Activated CD4-positive, alpha-beta T cell treated with anti-CD3 and anti-CD28 coated beads for 36 hours (primary cell): ENCODE measurements around the gene TSPAN5. TPM values are rescaled to one million over a fixed set of nuclear protein-coding genes. Genes with fewer than 3 reads are reported as not detected.
"Not testable (repeated sequence)": the region's sequence is repeated elsewhere in the genome, so short reads cannot be mapped to it uniquely, and the experiment has no call there.

Experiments used
- ATAC-seq: fragments of 200-7000 bp; cut with Tn5 transposase; one replicate; pipeline ENCODE4 v1.10.0; 2021; ENCODE audit warnings: mild to moderate bottlenecking, moderate library complexity
- CTCF ChIA-PET: fragments of 350-600 bp; sonication (Branson Sonifier 250); formaldehyde crosslinking; loops from one replicate; lab custom pipeline; 2021; ENCODE audit warnings: antibody characterized with exemption; lab: Charles Lee
- POLR2A ChIA-PET: fragments of 350-600 bp; sonication (Branson Sonifier 250); formaldehyde crosslinking; loops from one replicate; lab custom pipeline; 2021; ENCODE audit warnings: antibody characterized with exemption, inconsistent platforms; lab: Charles Lee
- DNase-seq: peaks from one replicate; pipeline ENCODE4 v3.0.0-alpha.2; 2020
- H3K27ac Mint-ChIP-seq: one replicate; pipeline ENCODE4 v1.8.0; 2021; ENCODE audit warnings: mixed read lengths
- H3K27me3 Mint-ChIP-seq: one replicate; pipeline ENCODE4 v1.8.0; 2021; ENCODE audit warnings: mixed read lengths
- H3K36me3 Mint-ChIP-seq: one replicate; pipeline ENCODE4 v1.8.0; 2021; ENCODE audit warnings: low read depth, mixed read lengths
- H3K4me1 Mint-ChIP-seq: one replicate; pipeline ENCODE4 v1.8.0; 2021; ENCODE audit warnings: mixed read lengths
- H3K4me3 Mint-ChIP-seq: one replicate; pipeline ENCODE4 v1.8.0; 2021; ENCODE audit warnings: mild to moderate bottlenecking, moderate library complexity, mixed read lengths
- H3K9me3 Mint-ChIP-seq: one replicate; pipeline ENCODE4 v1.8.0; 2021; ENCODE audit warnings: low read depth, mixed read lengths
- intact Hi-C, 2 experiments: fragments of 100-400 bp; cut with DNase I in 1 of 2; cut with micrococcal nuclease in 1 of 2; formaldehyde crosslinking; loops; one replicate each; pipeline versions ENCODE4 v1.14.2 to v1.15.1; 2022 to 2024; cut with DNase I, micrococcal nuclease
- total RNA-seq, 2 experiments: library from RNA; stranded (reverse); gene quantifications; one replicate each; pipeline ENCODE4 v1.2.3, GENCODE V29; 2021

TSPAN5 gene
- total RNA-seq, 2 experiments from 2014 or later = 18.4 to 23.6 TPM

DNA sequence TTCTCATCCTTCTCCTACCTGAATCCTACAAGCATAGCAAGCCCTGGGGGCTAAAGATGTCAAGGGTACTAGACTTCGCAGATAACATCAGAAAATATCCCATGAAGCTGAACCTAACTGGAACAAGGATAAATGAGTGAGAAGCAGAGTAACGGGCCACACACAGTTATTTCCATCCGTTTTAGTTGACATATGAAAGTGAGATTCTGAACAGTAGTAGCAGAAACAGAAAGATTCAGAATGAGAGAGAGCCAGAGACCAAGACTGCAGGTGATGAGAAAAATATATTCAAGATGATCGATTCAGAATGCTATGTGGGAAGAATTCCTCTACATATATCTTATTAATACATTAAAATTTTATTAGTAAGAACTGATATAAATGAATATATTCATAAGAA, 165.1 kb downstream of the TSPAN5 start:
- Mint-ChIP-seq H3K9me3 (no peaks in the 10 kb centered on the region), H3K27me3 (no peaks in the 10 kb centered on the region), H3K4me1 (peaks cover 22% of the 10 kb centered on the region), H3K27ac (peak overlapping the region; percentile 34), H3K4me3 (no peak overlapping the region), H3K36me3 (peaks cover 4% of the 10 kb centered on the region)
- intact Hi-C loops = no loop called here
- ChIA-PET POLR2A (no interaction called here), CTCF (interaction anchor here (0.6 kb wide), 1 partner anchor 49 kb away, joined by 3 read pairs; no protein-coding TSS in a partner anchor)
- no peak for DNase-seq
- peak; percentile 84 for ATAC-seq

DNA sequence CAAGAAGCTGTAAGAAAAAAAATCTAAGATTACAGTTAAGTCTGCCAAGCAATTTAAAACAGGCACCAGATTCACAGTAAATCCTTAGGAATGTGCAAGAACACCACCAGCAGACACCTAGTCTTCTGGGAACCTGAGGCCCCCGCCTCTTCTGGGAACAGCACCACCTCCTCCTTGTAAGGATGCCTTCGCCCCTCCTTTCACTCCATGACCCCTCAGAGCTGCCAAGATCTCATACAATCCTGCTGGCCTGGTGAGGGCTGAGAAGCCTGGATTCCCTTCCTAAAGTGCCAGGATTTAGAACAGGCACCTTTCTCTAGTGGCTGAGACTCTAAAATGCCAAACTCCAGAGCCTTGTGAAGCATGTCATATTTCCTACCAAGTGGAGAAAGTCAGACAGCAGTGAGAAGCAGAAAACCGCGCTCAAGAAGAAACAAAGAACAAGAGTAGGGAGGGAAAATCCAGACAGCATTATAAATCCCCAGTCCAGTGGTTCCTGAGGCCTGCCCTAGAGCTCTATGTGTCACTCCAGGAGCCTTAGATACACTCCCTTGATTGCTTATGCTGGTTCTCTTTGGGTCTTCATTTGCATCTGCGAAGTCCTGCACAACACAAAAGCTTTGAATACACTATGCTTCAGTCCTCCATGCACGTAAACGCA, 166.4 kb downstream of the TSPAN5 start:
- H3K9me3 Mint-ChIP-seq = no peaks in the 10 kb centered on the region
- no peaks in the 10 kb centered on the region for H3K27me3 Mint-ChIP-seq
- ChIA-PET POLR2A (no interaction called here), CTCF (interaction anchor here (0.7 kb wide), 1 partner anchor 161 kb away, joined by 3 read pairs; no protein-coding TSS in a partner anchor)
- H3K4me3 Mint-ChIP-seq = no peak overlapping the region
- peaks cover 21% of the 10 kb centered on the region for H3K4me1 Mint-ChIP-seq
- DNase-seq = no peak
- no peaks in the 10 kb centered on the region for H3K36me3 Mint-ChIP-seq
- peak; percentile 43 for ATAC-seq
- H3K27ac Mint-ChIP-seq = peak overlapping the region; percentile 11
- intact Hi-C loops = no loop called here

DNA sequence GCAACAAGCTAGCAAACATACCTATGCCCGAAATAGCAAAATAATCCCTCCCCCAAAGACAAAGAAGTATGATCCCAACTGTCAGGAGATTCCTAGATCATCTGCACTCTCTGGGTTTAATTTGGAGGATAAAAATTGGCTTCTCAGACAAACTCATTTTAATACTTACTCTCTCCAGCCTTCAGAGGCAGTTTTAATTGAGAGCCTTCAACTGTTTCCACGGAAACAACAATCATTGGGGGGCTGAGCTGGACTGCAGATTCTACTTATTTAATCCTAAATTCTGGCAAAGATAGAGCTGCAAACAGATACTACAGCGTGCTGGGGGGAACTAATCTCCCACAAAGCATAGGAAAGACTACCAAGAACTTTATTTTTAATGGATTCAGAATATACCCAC, 168.2 kb downstream of the TSPAN5 start:
- H3K27me3 Mint-ChIP-seq = no peaks in the 10 kb centered on the region
- no peaks in the 10 kb centered on the region for H3K9me3 Mint-ChIP-seq
- no peak overlapping the region for H3K27ac Mint-ChIP-seq
- POLR2A ChIA-PET = interaction anchor here (0.5 kb wide), 1 partner anchor 375 kb away, joined by 4 read pairs; no protein-coding TSS in a partner anchor
- ATAC-seq = no peak
- no peak overlapping the region for H3K4me3 Mint-ChIP-seq
- CTCF ChIA-PET = no interaction called here
- intact Hi-C loops = no loop called here
- H3K4me1 Mint-ChIP-seq = peaks cover 38% of the 10 kb centered on the region
- DNase-seq = no peak
- peaks cover 6% of the 10 kb centered on the region for H3K36me3 Mint-ChIP-seq

DNA sequence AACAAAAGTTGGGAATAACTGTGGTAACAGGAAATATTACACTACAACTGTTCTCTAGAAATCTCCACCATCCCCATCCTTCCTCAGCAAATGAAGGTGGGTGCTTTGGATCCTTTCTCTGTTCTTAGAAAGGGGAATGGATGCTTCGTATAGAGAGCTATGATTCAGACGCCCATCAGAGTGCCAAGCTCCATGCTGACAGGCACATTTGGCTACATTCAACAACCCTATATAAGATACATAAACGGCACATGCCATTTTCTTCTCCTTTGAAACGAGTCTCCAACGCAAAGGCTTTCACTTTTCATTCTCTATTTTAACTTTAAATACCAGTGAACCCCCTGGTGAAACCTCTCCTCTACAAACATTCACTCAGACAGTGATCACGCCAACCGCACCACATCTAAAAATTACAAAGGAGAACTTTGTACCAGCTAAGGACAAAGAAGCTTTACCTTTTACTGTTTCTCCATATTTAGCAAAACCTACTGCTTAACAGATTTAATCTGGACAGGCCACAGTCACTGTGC, 172.5 kb downstream of the TSPAN5 start:
- H3K4me1 Mint-ChIP-seq = peaks cover 61% of the 10 kb centered on the region
- H3K4me3 Mint-ChIP-seq = peak overlapping the region; percentile 40
- CTCF ChIA-PET = interaction anchor here (0.6 to 1.3 kb wide), 2 partner anchors 18 to 421 kb away, joined by 3 to 4 read pairs; no protein-coding TSS in a partner anchor
- peak; percentile 50 for ATAC-seq
- POLR2A ChIA-PET = interaction anchor here (1.0 kb wide), 1 partner anchor 36 kb away, joined by 6 read pairs; no protein-coding TSS in a partner anchor
- no peaks in the 10 kb centered on the region for H3K9me3 Mint-ChIP-seq
- peak; percentile 40 for DNase-seq
- intact Hi-C loops = no loop called here
- peak overlapping the region; percentile 86 for H3K27ac Mint-ChIP-seq
- peaks cover 21% of the 10 kb centered on the region for H3K36me3 Mint-ChIP-seq
- H3K27me3 Mint-ChIP-seq = no peaks in the 10 kb centered on the region

DNA sequence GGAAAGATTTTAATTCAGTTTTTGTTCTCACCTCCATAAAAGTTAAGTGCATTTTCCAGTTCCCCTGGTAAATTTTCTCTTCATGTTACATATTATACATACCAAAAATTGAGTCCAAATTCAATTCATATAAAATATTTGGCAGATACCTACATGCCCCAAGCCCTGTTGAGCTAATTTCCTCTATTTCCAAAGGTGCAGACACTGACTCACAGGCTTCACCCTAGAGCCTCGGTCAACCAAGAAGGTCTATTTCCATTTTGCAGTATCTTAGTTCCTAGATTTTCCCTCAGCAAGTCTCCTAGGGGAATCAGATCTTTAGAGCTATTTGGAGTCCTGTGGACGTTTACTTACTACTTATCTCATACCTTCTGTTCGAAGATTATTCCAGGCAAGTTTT, 174.4 kb downstream of the TSPAN5 start:
- Mint-ChIP-seq H3K4me3 (no peak overlapping the region), H3K9me3 (no peaks in the 10 kb centered on the region), H3K4me1 (peaks cover 78% of the 10 kb centered on the region), H3K27ac (peak overlapping the region; percentile 98), H3K27me3 (no peaks in the 10 kb centered on the region), H3K36me3 (peaks cover 25% of the 10 kb centered on the region)
- intact Hi-C loops = no loop called here
- DNase-seq (no peak), ATAC-seq (no peak)
- ChIA-PET CTCF (interaction anchor here (0.7 to 5.3 kb wide), 4 partner anchors 10 to 442 kb away, joined by 3 to 21 read pairs (median 5); no protein-coding TSS in a partner anchor), POLR2A (no interaction called here)

DNA sequence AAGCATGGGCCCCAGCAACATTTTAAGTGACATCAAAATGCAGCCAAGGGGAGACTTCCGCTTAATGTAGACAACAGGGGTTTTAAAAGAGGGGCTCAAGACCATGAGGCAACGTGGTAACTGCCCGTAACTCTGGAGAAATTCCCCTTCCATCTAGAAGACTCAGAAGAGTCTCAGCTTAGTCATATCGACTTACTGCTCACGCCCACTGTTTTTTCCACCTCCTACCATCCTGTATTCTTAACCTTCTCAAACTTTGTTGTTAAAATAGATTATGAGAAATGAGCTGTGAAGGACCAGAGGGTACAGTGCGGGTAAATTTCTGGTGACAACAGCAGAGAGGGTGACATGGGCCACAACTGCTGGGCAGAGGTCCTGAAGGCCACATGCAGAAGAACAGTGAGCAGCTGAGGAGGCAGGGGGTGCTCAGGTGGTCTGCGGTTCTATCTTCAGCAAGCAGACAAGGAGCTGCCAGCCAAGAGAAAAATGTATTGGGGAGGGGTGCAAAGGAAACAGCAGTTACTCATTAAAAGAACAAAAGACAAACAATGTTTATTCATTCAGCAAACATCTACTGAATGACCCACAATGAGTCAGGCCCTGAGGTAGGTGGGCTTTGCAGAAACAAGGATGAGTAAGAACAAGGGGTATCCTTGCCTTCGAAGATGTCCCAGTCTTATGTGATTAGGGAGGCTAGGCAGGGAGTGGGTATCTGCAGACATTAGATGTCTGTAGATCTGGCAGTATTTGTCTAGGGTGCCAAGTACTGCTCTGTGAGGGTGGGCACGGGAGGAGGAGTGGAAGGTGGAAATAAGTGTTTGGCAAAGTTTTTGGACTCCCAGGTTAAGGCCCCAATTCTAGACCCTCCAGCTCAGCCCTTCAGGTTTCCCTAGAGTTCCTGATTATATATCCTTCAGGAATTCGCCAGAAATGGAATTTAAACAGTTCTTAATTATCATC, 175.3 kb downstream of the TSPAN5 start:
- peak; percentile 84 for ATAC-seq
- CTCF ChIA-PET = interaction anchor here (0.7 to 5.3 kb wide), 10 partner anchors 9 to 443 kb away, joined by 3 to 21 read pairs (median 3); no protein-coding TSS in a partner anchor
- Mint-ChIP-seq H3K27ac (peak overlapping the region; percentile 98), H3K4me3 (peak overlapping the region; percentile 54), H3K4me1 (peaks cover 80% of the 10 kb centered on the region), H3K27me3 (no peaks in the 10 kb centered on the region), H3K9me3 (no peaks in the 10 kb centered on the region), H3K36me3 (peaks cover 31% of the 10 kb centered on the region)
- DNase-seq = peak; percentile 74
- intact Hi-C loops = loop anchor here (1.0 to 2.0 kb wide), 9 partner anchors 28 to 447 kb away; partner anchors contain the start of genes EIF4E (in 1 of the 2) and TSPAN5 (in 1 of the 2)
- POLR2A ChIA-PET = interaction anchor here (0.6 to 1.2 kb wide), 5 partner anchors 8 to 446 kb away, joined by 3 to 4 read pairs (median 4); partner anchors contain the start of gene EIF4E

DNA sequence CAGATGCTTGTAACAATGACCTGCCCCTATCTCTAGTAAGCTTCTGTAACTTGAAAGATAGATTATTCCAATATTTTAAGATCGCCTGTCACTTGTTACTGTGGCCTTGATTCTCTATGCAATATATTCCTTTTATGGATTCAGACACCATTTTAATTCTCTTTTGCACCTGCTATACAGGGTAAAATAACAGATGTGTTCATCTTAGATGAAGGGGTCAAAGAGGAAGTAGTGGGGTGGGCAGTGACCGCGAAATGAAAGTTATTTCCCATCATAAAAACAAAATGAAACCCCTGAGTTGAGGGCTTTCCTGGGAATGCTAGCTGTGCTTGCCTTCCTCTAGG, 175.9 kb downstream of the TSPAN5 start:
- POLR2A ChIA-PET = interaction anchor here (0.9 to 1.2 kb wide), 3 partner anchors 40 to 181 kb away, joined by 3 to 4 read pairs (median 3); no protein-coding TSS in a partner anchor
- CTCF ChIA-PET = interaction anchor here (0.8 to 5.3 kb wide), 6 partner anchors 15 to 205 kb away, joined by 3 to 21 read pairs (median 3); no protein-coding TSS in a partner anchor
- Mint-ChIP-seq H3K4me3 (peak overlapping the region; percentile 54), H3K9me3 (no peaks in the 10 kb centered on the region), H3K4me1 (peaks cover 80% of the 10 kb centered on the region), H3K36me3 (peaks cover 33% of the 10 kb centered on the region), H3K27ac (peak overlapping the region; percentile 98), H3K27me3 (no peaks in the 10 kb centered on the region)
- ATAC-seq (no peak), DNase-seq (no peak)
- intact Hi-C loops = loop anchor here (2.0 kb wide), 4 partner anchors 36 to 446 kb away; partner anchors contain the start of gene EIF4E (in 1 of the 2)

DNA sequence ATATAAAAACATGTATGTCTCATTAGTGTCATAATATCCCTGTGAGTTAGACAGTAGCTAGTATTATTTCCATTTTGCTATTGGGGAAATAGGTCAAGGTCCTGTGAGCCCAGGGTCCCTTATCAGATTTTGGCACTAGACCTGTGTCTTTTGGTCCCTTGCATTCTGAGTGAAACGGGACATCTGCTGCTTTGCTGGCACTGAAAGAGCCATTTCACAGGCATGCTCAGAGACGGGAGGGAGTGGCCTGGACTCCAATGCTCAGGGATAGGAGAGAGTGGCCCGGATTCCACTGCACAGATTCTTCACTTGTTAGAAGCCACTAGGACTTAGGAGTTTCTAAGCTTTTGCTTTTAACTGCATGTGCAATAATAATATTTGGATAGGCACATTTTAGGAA, 177.2 kb downstream of the TSPAN5 start:
- DNase-seq = no peak
- intact Hi-C loops = no loop called here
- peaks cover 72% of the 10 kb centered on the region for H3K4me1 Mint-ChIP-seq
- ChIA-PET POLR2A (no interaction called here), CTCF (interaction anchor here (1.2 to 5.3 kb wide), 3 partner anchors 10 to 16 kb away, joined by 3 to 21 read pairs (median 5); no protein-coding TSS in a partner anchor)
- H3K9me3 Mint-ChIP-seq = no peaks in the 10 kb centered on the region
- H3K27ac Mint-ChIP-seq = no peak overlapping the region
- peaks cover 41% of the 10 kb centered on the region for H3K36me3 Mint-ChIP-seq
- H3K4me3 Mint-ChIP-seq = no peak overlapping the region
- ATAC-seq = no peak
- H3K27me3 Mint-ChIP-seq = no peaks in the 10 kb centered on the region

DNA sequence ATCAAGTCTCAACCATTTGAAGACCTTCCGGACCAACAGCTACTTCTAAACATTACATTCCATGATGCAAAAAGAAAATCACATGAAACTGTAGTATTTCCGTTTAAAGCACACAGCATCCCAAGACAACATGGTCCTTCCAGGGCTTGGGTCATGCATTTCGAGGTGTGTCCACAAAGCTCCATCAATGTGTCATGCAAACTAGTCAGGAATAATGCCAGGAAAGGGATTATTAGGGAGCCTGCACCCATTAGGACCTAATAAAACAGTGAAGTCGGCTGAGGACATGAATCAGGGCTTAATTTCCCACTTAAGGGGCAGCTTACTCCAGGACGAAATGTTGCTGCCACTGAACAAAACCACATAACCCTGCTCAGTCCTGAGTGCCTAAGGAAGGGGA, 177.9 kb downstream of the TSPAN5 start:
- Mint-ChIP-seq H3K9me3 (no peaks in the 10 kb centered on the region), H3K36me3 (peaks cover 41% of the 10 kb centered on the region), H3K27ac (peak overlapping the region; percentile 14), H3K27me3 (no peaks in the 10 kb centered on the region), H3K4me3 (no peak overlapping the region), H3K4me1 (peaks cover 65% of the 10 kb centered on the region)
- no peak for ATAC-seq
- intact Hi-C loops = no loop called here
- CTCF ChIA-PET = interaction anchor here (1.3 to 5.3 kb wide), 2 partner anchors 9 to 13 kb away, joined by 5 to 21 read pairs; no protein-coding TSS in a partner anchor
- POLR2A ChIA-PET = no interaction called here
- no peak for DNase-seq

DNA sequence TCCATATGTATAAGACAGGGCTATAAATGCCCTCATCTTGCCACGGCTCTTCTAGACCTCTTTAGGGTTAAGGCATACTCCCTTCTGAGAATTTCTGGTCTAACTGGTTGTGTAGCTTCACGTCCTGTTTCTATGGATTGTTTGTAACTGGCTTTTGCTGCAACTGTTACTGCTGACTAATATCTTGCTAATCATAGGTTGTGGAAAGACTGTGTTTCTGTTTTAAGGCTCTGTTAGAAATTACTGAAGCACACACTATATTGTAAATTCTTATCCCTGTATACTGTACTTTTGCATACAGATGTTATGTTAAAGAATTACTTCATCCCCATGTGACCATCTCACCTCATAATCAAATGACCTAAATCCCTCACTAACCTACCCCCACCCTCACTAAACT, 178.8 kb downstream of the TSPAN5 start:
- peaks cover 45% of the 10 kb centered on the region for H3K36me3 Mint-ChIP-seq
- H3K4me3 Mint-ChIP-seq, POLR2A ChIA-PET, H3K9me3 Mint-ChIP-seq, ATAC-seq, intact Hi-C loops, DNase-seq, H3K27me3 Mint-ChIP-seq, CTCF ChIA-PET: not testable (repeated sequence)
- H3K4me1 Mint-ChIP-seq = peaks cover 63% of the 10 kb centered on the region
- peak overlapping the region; percentile 45 for H3K27ac Mint-ChIP-seq
